Prostate gland (tissue), 2 donors: ENCODE data around the gene PSAT1. TPM values are rescaled to one million over a fixed set of nuclear protein-coding genes. Genes with fewer than 3 reads are reported as not detected.

Experiments used
- DNase-seq: peaks from one replicate; pipeline ENCODE4 v3.0.0-alpha.2; 2019; ENCODE audit warnings: low spot score
- H3K27ac ChIP-seq, 2 donors: fragments of 200-600 bp; sonication (generic); 2 replicates each; pipeline ENCODE4 v1.5.1; 2017 to 2019
- H3K27me3 ChIP-seq: fragments of 200-600 bp; sonication (generic); replicated peaks from 2 replicates; pipeline ENCODE4 v1.5.1; 2019; ENCODE audit not compliant: insufficient read depth
- H3K36me3 ChIP-seq, 2 donors: fragments of 200-600 bp; sonication (generic); 1 replicate in 1 of 2; 2 replicates in 1 of 2; pipeline versions ENCODE4 v1.5.1 to v1.8.1; 2017 to 2019
- H3K4me1 ChIP-seq: fragments of 200-600 bp; sonication (generic); replicated peaks from 2 replicates; pipeline ENCODE4 v1.5.1; 2019
- H3K4me3 ChIP-seq, 2 donors: fragments of 200-600 bp; sonication (generic); 2 replicates each; pipeline ENCODE4 v1.5.1; 2017 to 2019
- H3K9me3 ChIP-seq: fragments of 200-600 bp; sonication (generic); 2 replicates; pipeline ENCODE4 v1.5.1; 2017
- CTCF ChIP-seq, 4 experiments: fragments of 200-600 bp in 2 of 4; fragments of 450-650 bp in 2 of 4; sonication (generic) in 2 of 4; IDR thresholded peaks; 1 replicate in 3 of 4; 2 replicates in 1 of 4; pipeline ENCODE4 v1.5.1; 2016 to 2019; ENCODE audit warnings: antibody characterized with exemption in 4 of 4, mild to moderate bottlenecking in 2 of 4, moderate library complexity in 2 of 4
- POLR2A ChIP-seq: fragments of 450-650 bp; IDR thresholded peaks from one replicate; pipeline ENCODE4 v1.6.1; 2016; ENCODE audit warnings: antibody characterized with exemption, mild to moderate bottlenecking
- POLR2AphosphoS5 ChIP-seq: sonication (generic); formaldehyde crosslinking; IDR thresholded peaks from one replicate; pipeline ENCODE4 v1.6.1; 2017; ENCODE audit warnings: antibody characterized with exemption
- WGBS: methylation state at CpG from one replicate; pipeline ENCODE4 v1.1.5; 2018; 5-methylcytosine and 5-hydroxymethylcytosine counted together
- intact Hi-C: fragments of 100-400 bp; cut with DNase I; formaldehyde crosslinking; loops from one replicate; pipeline ENCODE4 v1.14.2; 2022
- total RNA-seq, 2 donors: library from RNA; depleted of rRNA; stranded (reverse); fragments of >200 nt; gene quantifications; one replicate each; pipeline ENCODE4 v1.1.0, GENCODE V29; 2016

The PSAT1 gene
- total RNA-seq, 2 donors from 2014 or later, result 30.4 to 45.8 TPM

DNA sequence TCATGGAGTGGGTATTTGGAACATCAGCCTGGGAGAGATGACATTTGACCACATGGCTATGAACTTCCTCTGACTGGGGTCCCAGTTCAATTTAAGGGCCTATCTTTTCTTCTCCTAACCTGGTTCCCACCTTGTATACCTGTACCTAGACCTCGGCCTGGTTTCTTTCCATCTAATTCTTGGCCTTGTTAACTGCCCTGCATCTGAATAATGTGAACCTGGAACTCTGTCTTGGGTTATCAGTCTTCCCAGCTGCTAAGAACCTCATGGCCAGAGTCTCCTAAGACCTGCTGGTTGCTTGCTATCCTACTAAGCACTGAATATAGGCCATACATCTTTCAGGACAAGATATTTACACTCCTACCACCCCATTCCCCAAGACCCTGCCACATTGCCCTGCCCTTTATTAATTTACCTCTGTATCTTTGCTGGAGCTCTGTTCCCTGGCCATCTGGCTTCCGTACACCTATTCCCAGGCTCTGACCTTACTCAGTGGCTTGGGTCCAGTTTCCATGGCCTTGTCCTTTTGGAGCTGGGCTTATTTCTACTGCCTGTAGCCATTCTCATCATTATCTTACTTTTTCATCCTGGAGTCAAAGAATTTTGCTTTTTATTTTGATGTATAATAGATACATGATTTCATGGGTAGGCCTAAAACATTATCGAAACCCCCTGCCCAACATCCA lies 6.6 kb downstream of the PSAT1 start:
- no peak for TF ChIP-seq CTCF (IDR thresholded peaks at IDR 0.05)
- no peak for TF ChIP-seq POLR2AphosphoS5
- TF ChIP-seq POLR2A, result no peak
- 98% methylated on average over 3 of the region's 3 CpGs for WGBS
- H3K4me3 ChIP-seq, result no peak overlapping the region
- intact Hi-C loops, result no loop called here
- no peaks in the 10 kb centered on the region for H3K36me3 ChIP-seq
- no peak for DNase-seq
- no peaks in the 10 kb centered on the region for H3K9me3 ChIP-seq
- no peaks in the 10 kb centered on the region for H3K4me1 ChIP-seq
- H3K27me3 ChIP-seq, result no peaks in the 10 kb centered on the region
- no peak overlapping the region for H3K27ac ChIP-seq

- Histone ChIP-seq H3K9me3 (no peaks in the 10 kb centered on the region), H3K4me3 (no peak overlapping the region), H3K27me3 (no peaks in the 10 kb centered on the region), H3K4me1 (no peaks in the 10 kb centered on the region), H3K27ac (no peak overlapping the region), H3K36me3 (no peaks in the 10 kb centered on the region)
- intact Hi-C loops, result no loop called here
- WGBS, result 100% methylated on average over 1 of the region's 1 CpG
- no peak for TF ChIP-seq POLR2AphosphoS5
- TF ChIP-seq CTCF (IDR thresholded peaks at IDR 0.05), result no peak
- no peak for TF ChIP-seq POLR2A
- no peak for DNase-seq
These were observed 7.4 kb downstream of the PSAT1 start for GRCh38 chr9:78304357-78304756.

DNA sequence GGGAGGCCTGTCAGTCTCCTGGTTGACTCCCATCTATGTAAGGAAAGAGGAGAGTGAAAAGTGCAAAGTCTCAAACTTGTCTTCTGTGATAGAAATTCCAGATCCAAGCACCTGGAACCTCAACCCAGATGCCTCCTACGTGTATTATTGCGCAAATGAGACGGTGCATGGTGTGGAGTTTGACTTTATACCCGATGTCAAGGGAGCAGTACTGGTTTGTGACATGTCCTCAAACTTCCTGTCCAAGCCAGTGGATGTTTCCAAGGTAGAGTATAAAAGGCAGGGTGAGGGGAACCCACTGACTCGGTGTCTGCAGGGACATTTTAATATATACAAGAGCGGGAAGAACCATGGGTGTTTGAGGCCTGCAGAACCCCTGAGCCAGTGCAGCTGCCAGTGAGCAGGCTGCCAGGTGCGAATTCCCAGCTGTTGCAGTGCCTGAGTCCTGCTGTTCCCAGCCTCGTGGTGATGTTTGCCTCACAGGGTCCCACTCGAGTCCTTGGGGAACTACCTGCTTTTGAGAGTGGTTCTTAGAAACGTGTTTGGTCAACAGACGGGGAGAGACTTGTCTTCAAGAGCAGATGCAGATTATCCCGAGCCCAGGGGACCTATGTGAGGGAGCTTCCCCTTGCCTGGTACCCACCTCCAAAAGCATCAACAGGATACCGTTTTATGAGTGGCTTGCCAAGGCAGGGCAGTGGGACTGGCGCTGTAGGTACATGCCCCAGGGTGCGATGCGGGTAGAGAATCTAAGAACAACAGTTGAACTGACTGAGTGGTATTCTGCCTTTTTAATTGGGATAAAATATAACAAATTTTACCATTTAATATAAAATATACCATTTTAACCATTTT lies 9.5 kb downstream of the PSAT1 start:
- Histone ChIP-seq H3K27ac (no peak overlapping the region), H3K4me3 (no peak overlapping the region), H3K4me1 (no peaks in the 10 kb centered on the region), H3K9me3 (no peaks in the 10 kb centered on the region), H3K36me3 (no peaks in the 10 kb centered on the region), H3K27me3 (no peaks in the 10 kb centered on the region)
- intact Hi-C loops, result no loop called here
- TF ChIP-seq POLR2AphosphoS5 (no peak), CTCF (IDR thresholded peaks at IDR 0.05) (no peak), POLR2A (no peak)
- 85% methylated on average over 16 of the region's 16 CpGs for WGBS
- no peak for DNase-seq

GRCh38 chr9:78307360-78307759 lies 10.4 kb downstream of the PSAT1 start:
- no peaks in the 10 kb centered on the region for H3K27me3 ChIP-seq
- no peak for TF ChIP-seq POLR2A
- no peak for TF ChIP-seq POLR2AphosphoS5
- TF ChIP-seq CTCF (IDR thresholded peaks at IDR 0.05), result no peak
- WGBS, result 62% methylated on average over 2 of the region's 2 CpGs
- DNase-seq, result no peak
- H3K4me1 ChIP-seq, result no peaks in the 10 kb centered on the region
- no peak overlapping the region for H3K4me3 ChIP-seq
- intact Hi-C loops, result no loop called here
- no peaks in the 10 kb centered on the region for H3K9me3 ChIP-seq
- no peak overlapping the region for H3K27ac ChIP-seq
- H3K36me3 ChIP-seq, result no peaks in the 10 kb centered on the region
